Measurements from ENCODE around the gene PCBP2. TPM values are rescaled to one million over a fixed set of nuclear protein-coding genes. Genes with fewer than 3 reads are reported as not detected.
"Not testable (repeated sequence)": the region's sequence is repeated elsewhere in the genome, so short reads cannot be mapped to it uniquely, and the experiment has no call there.

PCBP2 gene
- 403 and 435 TPM in 2 replicates for total RNA-seq (ENCODE audit: low replicate concordance)

DNA sequence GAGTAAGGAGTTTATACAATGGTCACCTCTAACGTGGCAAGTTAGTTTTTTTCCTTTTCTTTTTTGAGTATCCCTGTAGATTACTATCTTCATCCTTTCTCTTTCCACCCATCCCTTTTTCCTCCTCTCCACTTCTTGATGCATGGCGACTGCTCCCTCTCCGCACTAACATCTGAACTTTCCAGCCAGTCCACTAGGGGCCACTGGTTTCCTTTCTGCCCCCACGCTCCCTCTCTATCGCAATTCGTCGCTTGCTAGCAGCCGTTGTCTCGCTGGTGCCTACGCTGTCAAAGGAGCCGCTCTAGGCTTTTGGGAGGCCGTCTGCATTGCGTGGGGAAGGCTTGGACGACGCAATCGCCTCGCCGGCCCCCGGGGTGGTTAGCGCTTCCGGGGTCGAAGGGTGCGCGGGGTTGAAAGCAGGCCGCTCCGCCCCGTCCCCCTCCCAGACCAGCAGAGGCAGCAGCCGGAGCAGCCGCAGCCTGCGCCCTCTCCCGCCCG is at the start of gene PCBP2:
TSS of gene PCBP2 (plus strand) at position 442 of the 498 bp plus-strand sequence. CDS start 2,699 bp downstream, outside the sequence.
- H3K9ac ChIP-seq = peak within 1 kb of the TSS; percentile 99
- peak within 1 kb of the TSS; percentile 98 for H3K4me3 Mint-ChIP-seq
- H3K36me3 ChIP-seq = peaks cover 23% of the 10 kb centered on the region
- H4K20me1 ChIP-seq (ENCODE audit: low read depth) = peaks cover 42% of the 10 kb centered on the region
- peak within 1 kb of the TSS; percentile 98 for H3K4me2 ChIP-seq
- no peaks in the 10 kb centered on the region for H3K9me3 ChIP-seq (ENCODE audit: low read depth)
- H3K27ac ChIP-seq = peak within 1 kb of the TSS; percentile 99
- peaks cover 58% of the 10 kb centered on the region for H3F3A ChIP-seq (ENCODE audit: low read depth)
- peak; percentile 100 for DNase-seq (ENCODE audit: low spot score)
- no peaks in the 10 kb centered on the region for H3K9me3 Mint-ChIP-seq
- TF ChIP-seq EZH2 (IDR thresholded peaks at IDR 0.05) (no peak), EZH2phosphoT487 (IDR thresholded peaks at IDR 0.05) (no peak)
- TF ChIP-seq, protein P1, sequence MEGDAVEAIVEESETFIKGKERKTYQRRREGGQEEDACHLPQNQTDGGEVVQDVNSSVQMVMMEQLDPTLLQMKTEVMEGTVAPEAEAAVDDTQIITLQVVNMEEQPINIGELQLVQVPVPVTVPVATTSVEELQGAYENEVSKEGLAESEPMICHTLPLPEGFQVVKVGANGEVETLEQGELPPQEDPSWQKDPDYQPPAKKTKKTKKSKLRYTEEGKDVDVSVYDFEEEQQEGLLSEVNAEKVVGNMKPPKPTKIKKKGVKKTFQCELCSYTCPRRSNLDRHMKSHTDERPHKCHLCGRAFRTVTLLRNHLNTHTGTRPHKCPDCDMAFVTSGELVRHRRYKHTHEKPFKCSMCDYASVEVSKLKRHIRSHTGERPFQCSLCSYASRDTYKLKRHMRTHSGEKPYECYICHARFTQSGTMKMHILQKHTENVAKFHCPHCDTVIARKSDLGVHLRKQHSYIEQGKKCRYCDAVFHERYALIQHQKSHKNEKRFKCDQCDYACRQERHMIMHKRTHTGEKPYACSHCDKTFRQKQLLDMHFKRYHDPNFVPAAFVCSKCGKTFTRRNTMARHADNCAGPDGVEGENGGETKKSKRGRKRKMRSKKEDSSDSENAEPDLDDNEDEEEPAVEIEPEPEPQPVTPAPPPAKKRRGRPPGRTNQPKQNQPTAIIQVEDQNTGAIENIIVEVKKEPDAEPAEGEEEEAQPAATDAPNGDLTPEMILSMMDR (IDR thresholded peaks at IDR 0.05) = peak; percentile 91
- H3K4me1 Mint-ChIP-seq = peaks cover 26% of the 10 kb centered on the region
- H3K4me1 ChIP-seq = peaks cover 29% of the 10 kb centered on the region
- no peaks in the 10 kb centered on the region for H3K27me3 Mint-ChIP-seq (ENCODE audit: insufficient read depth, low read depth)
- H3K27me3 ChIP-seq = no peaks in the 10 kb centered on the region
- peak within 1 kb of the TSS; percentile 99 for H3K27ac Mint-ChIP-seq
- H3K4me3 ChIP-seq = peak within 1 kb of the TSS; percentile 86
- H3K79me2 ChIP-seq (ENCODE audit: low read depth) = peaks cover 46% of the 10 kb centered on the region
- H3K36me3 Mint-ChIP-seq = peaks cover 32% of the 10 kb centered on the region
- H2AFZ ChIP-seq (replicated peaks) = peak within 1 kb of the TSS; percentile 45

DNA sequence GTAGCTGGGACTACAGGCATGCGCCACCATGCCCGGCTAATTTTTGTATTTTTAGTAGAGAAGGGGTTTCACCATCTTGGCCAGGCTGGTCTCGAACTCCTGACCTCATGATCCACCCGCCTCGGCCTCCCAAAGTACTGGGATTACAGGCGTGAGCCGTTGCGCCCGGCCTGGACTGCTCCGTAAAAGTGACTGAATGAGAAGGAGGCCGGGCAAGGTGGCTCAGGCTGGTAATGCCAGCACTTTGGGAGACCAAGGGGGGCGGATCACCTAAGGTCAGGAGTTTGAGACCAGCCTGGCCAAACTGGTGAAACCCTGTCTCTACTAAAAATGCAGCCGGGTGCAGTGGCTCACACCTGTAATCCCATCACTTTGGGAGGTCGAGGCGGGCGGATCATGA is 49.6 kb upstream of the PCBP2 start:
- H3K9me3 ChIP-seq (ENCODE audit: low read depth); H3K36me3 ChIP-seq; H3K4me1 ChIP-seq; H3K27me3 ChIP-seq; H2AFZ ChIP-seq (replicated peaks); H3K9me3 Mint-ChIP-seq; DNase-seq (ENCODE audit: low spot score); H3K4me2 ChIP-seq; H3K9ac ChIP-seq; H3K27ac Mint-ChIP-seq; H3K4me3 Mint-ChIP-seq; H3K27ac ChIP-seq; H3K4me1 Mint-ChIP-seq; H3F3A ChIP-seq (ENCODE audit: low read depth); H3K4me3 ChIP-seq; H3K27me3 Mint-ChIP-seq (ENCODE audit: insufficient read depth, low read depth): not testable (repeated sequence)
- peaks cover 19% of the 10 kb centered on the region for H4K20me1 ChIP-seq (ENCODE audit: low read depth)
- H3K36me3 Mint-ChIP-seq = peaks cover 19% of the 10 kb centered on the region
- H3K79me2 ChIP-seq (ENCODE audit: low read depth) = peaks cover 73% of the 10 kb centered on the region

DNA sequence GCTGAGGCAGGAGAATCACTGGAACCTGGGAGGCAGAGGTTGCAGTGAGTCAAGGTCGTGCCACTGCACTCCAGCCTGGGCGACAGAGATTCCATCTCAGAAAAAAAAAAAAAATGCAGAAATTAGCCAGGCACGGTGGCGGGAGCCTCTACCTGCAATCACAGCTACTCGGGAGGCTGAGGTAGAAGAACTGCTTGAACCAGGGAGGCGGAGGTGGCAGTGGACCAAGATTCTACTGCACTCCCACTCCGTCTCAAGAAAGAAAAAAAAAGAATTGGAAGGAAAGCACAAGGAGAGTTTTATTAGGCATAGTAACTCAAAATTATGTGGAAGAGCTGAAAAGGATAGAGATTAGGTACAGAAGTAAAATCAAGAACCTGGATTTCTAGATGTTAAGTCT is 49.0 kb upstream of the PCBP2 start:
- peaks cover 19% of the 10 kb centered on the region for H4K20me1 ChIP-seq (ENCODE audit: low read depth)

DNA sequence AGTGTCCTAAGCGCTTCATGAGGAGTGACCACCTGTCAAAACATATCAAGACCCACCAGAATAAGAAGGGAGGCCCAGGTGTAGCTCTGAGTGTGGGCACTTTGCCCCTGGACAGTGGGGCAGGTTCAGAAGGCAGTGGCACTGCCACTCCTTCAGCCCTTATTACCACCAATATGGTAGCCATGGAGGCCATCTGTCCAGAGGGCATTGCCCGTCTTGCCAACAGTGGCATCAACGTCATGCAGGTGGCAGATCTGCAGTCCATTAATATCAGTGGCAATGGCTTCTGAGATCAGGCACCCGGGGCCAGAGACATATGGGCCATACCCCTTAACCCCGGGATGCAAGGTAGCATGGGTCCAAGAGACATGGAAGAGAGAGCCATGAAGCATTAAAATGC is 41.0 kb upstream of the PCBP2 start:
- Mint-ChIP-seq H3K27me3 (ENCODE audit: insufficient read depth, low read depth) (no peaks in the 10 kb centered on the region), H3K9me3 (no peaks in the 10 kb centered on the region), H3K36me3 (peaks cover 38% of the 10 kb centered on the region), H3K27ac (no peak overlapping the region), H3K4me1 (peaks cover 37% of the 10 kb centered on the region), H3K4me3 (no peak overlapping the region)
- H2AFZ ChIP-seq (replicated peaks) = no peak overlapping the region
- peaks cover 23% of the 10 kb centered on the region for H4K20me1 ChIP-seq (ENCODE audit: low read depth)
- H3K4me1 ChIP-seq = peaks cover 35% of the 10 kb centered on the region
- H3K4me3 ChIP-seq = no peak overlapping the region
- H3K9ac ChIP-seq = no peak overlapping the region
- TF ChIP-seq EZH2 (IDR thresholded peaks at IDR 0.05) (no peak), EZH2phosphoT487 (IDR thresholded peaks at IDR 0.05) (no peak)
- TF ChIP-seq, protein P1 (IDR thresholded peaks at IDR 0.05) = no peak
- no peak overlapping the region for H3K4me2 ChIP-seq
- H3K9me3 ChIP-seq (ENCODE audit: low read depth) = no peaks in the 10 kb centered on the region
- peaks cover 4% of the 10 kb centered on the region for H3K36me3 ChIP-seq
- no peaks in the 10 kb centered on the region for H3K79me2 ChIP-seq (ENCODE audit: low read depth)
- H3K27ac ChIP-seq = no peak overlapping the region
- peaks cover 42% of the 10 kb centered on the region for H3F3A ChIP-seq (ENCODE audit: low read depth)
- no peaks in the 10 kb centered on the region for H3K27me3 ChIP-seq
- DNase-seq (ENCODE audit: low spot score) = no peak

More for the DNA sequence above, 49.0 kb upstream of the PCBP2 start:
- no peaks in the 10 kb centered on the region for H3K27me3 ChIP-seq
- no peaks in the 10 kb centered on the region for H3K9me3 ChIP-seq (ENCODE audit: low read depth)
- no peak overlapping the region for H3K4me3 ChIP-seq
- peaks cover 7% of the 10 kb centered on the region for H3K36me3 ChIP-seq
- peaks cover 68% of the 10 kb centered on the region for H3K79me2 ChIP-seq (ENCODE audit: low read depth)
- Mint-ChIP-seq H3K4me1 (no peaks in the 10 kb centered on the region), H3K27ac (no peak overlapping the region), H3K36me3 (peaks cover 18% of the 10 kb centered on the region), H3K27me3 (ENCODE audit: insufficient read depth, low read depth) (no peaks in the 10 kb centered on the region), H3K9me3 (no peaks in the 10 kb centered on the region), H3K4me3 (no peak overlapping the region)
- no peak for DNase-seq (ENCODE audit: low spot score)
- no peaks in the 10 kb centered on the region for H3K4me1 ChIP-seq
- TF ChIP-seq, protein P1 (IDR thresholded peaks at IDR 0.05) = no peak
- TF ChIP-seq EZH2 (IDR thresholded peaks at IDR 0.05) (no peak), EZH2phosphoT487 (IDR thresholded peaks at IDR 0.05) (no peak)
- no peak overlapping the region for H3K27ac ChIP-seq
- no peak overlapping the region for H2AFZ ChIP-seq (replicated peaks)
- H3K4me2 ChIP-seq = no peak overlapping the region
- no peaks in the 10 kb centered on the region for H3F3A ChIP-seq (ENCODE audit: low read depth)
- no peak overlapping the region for H3K9ac ChIP-seq
